ENCODE results near the gene PLRG1.

Gene PLRG1

GRCh38 chr4:154559141-154559493 lies 8.9 kb upstream of the PLRG1 start:
- no peaks in the 10 kb centered on the region for H3K9me3 ChIP-seq (ENCODE audit: control insufficient read depth, low read length)
- no peaks in the 10 kb centered on the region for H3K36me3 ChIP-seq (ENCODE audit: control insufficient read depth, insufficient read depth, low read length)
- H3K4me1 ChIP-seq (ENCODE audit: control insufficient read depth, insufficient read depth, low read length, poor library complexity, severe bottlenecking): no peaks in the 10 kb centered on the region
- no peak overlapping the region for H3K4me3 ChIP-seq (ENCODE audit: extremely low read depth, insufficient read depth, low read length, poor library complexity, severe bottlenecking)
- no peak overlapping the region for H3K27ac ChIP-seq (ENCODE audit: low read depth, low read length, severe bottlenecking)
- WGBS, 2 experiments (ENCODE audit: insufficient coverage in 2 of 2): no CpG with 5 or more reads among the region's 1 CpG

GRCh38 chr4:154551872-154552686 lies 1.9 kb upstream of the PLRG1 start:
- WGBS, 2 experiments (ENCODE audit: insufficient coverage in 2 of 2): 20% methylated on average over 1 of the region's 6 CpGs; no CpG with 5 or more reads in 1 of the 2 experiments
- Histone ChIP-seq H3K4me1 (ENCODE audit: control insufficient read depth, insufficient read depth, low read length, poor library complexity, severe bottlenecking) (no peaks in the 10 kb centered on the region), H3K9me3 (ENCODE audit: control insufficient read depth, low read length) (no peaks in the 10 kb centered on the region), H3K4me3 (ENCODE audit: extremely low read depth, insufficient read depth, low read length, poor library complexity, severe bottlenecking) (no peak overlapping the region), H3K36me3 (ENCODE audit: control insufficient read depth, insufficient read depth, low read length) (peaks cover 6% of the 10 kb centered on the region), H3K27ac (ENCODE audit: low read depth, low read length, severe bottlenecking) (no peak overlapping the region)

GRCh38 chr4:154545689-154546088 lies 4.5 kb downstream of the PLRG1 start:
- no peak overlapping the region for H3K27ac ChIP-seq (ENCODE audit: low read depth, low read length, severe bottlenecking)
- WGBS, 2 experiments (ENCODE audit: insufficient coverage in 2 of 2): 93 to 100% methylated on average over 2 to 3 of the region's 4 CpGs
- H3K4me3 ChIP-seq (ENCODE audit: extremely low read depth, insufficient read depth, low read length, poor library complexity, severe bottlenecking): no peak overlapping the region
- no peaks in the 10 kb centered on the region for H3K9me3 ChIP-seq (ENCODE audit: control insufficient read depth, low read length)
- H3K4me1 ChIP-seq (ENCODE audit: control insufficient read depth, insufficient read depth, low read length, poor library complexity, severe bottlenecking): no peaks in the 10 kb centered on the region
- H3K36me3 ChIP-seq (ENCODE audit: control insufficient read depth, insufficient read depth, low read length): peaks cover 48% of the 10 kb centered on the region

- H3K36me3 ChIP-seq (ENCODE audit: control insufficient read depth, insufficient read depth, low read length): peaks cover 70% of the 10 kb centered on the region
- no peak overlapping the region for H3K4me3 ChIP-seq (ENCODE audit: extremely low read depth, insufficient read depth, low read length, poor library complexity, severe bottlenecking)
- 96 to 100% methylated on average over 2 of the region's 4 CpGs for WGBS, 2 experiments (ENCODE audit: insufficient coverage in 2 of 2)
- H3K4me1 ChIP-seq (ENCODE audit: control insufficient read depth, insufficient read depth, low read length, poor library complexity, severe bottlenecking): no peaks in the 10 kb centered on the region
- H3K9me3 ChIP-seq (ENCODE audit: control insufficient read depth, low read length): no peaks in the 10 kb centered on the region
- no peak overlapping the region for H3K27ac ChIP-seq (ENCODE audit: low read depth, low read length, severe bottlenecking)
Observed at GRCh38 chr4:154542271-154542879, 7.8 kb downstream of the PLRG1 start.

- no peak overlapping the region for H3K4me3 ChIP-seq (ENCODE audit: extremely low read depth, insufficient read depth, low read length, poor library complexity, severe bottlenecking)
- 83% methylated on average over 1 of the region's 1 CpG; no CpG with 5 or more reads in 1 of the 2 experiments for WGBS, 2 experiments (ENCODE audit: insufficient coverage in 2 of 2)
- no peak overlapping the region for H3K27ac ChIP-seq (ENCODE audit: low read depth, low read length, severe bottlenecking)
- H3K36me3 ChIP-seq (ENCODE audit: control insufficient read depth, insufficient read depth, low read length): peaks cover 24% of the 10 kb centered on the region
- H3K9me3 ChIP-seq (ENCODE audit: control insufficient read depth, low read length): no peaks in the 10 kb centered on the region
- H3K4me1 ChIP-seq (ENCODE audit: control insufficient read depth, insufficient read depth, low read length, poor library complexity, severe bottlenecking): no peaks in the 10 kb centered on the region
Observed at GRCh38 chr4:154534296-154534695, 15.9 kb downstream of the PLRG1 start.

GRCh38 chr4:154529728-154530519 lies 20.3 kb downstream of the PLRG1 start:
- Histone ChIP-seq H3K9me3 (ENCODE audit: control insufficient read depth, low read length) (no peaks in the 10 kb centered on the region), H3K36me3 (ENCODE audit: control insufficient read depth, insufficient read depth, low read length) (no peaks in the 10 kb centered on the region), H3K27ac (ENCODE audit: low read depth, low read length, severe bottlenecking) (no peak overlapping the region), H3K4me3 (ENCODE audit: extremely low read depth, insufficient read depth, low read length, poor library complexity, severe bottlenecking) (no peak overlapping the region), H3K4me1 (ENCODE audit: control insufficient read depth, insufficient read depth, low read length, poor library complexity, severe bottlenecking) (no peaks in the 10 kb centered on the region)
- 96 to 100% methylated on average over 2 to 4 of the region's 4 CpGs for WGBS, 2 experiments (ENCODE audit: insufficient coverage in 2 of 2)

- 80 to 95% methylated on average over 1 to 2 of the region's 2 CpGs for WGBS, 2 experiments (ENCODE audit: insufficient coverage in 2 of 2)
- Histone ChIP-seq H3K4me1 (ENCODE audit: control insufficient read depth, insufficient read depth, low read length, poor library complexity, severe bottlenecking) (no peaks in the 10 kb centered on the region), H3K9me3 (ENCODE audit: control insufficient read depth, low read length) (no peaks in the 10 kb centered on the region), H3K27ac (ENCODE audit: low read depth, low read length, severe bottlenecking) (no peak overlapping the region), H3K4me3 (ENCODE audit: extremely low read depth, insufficient read depth, low read length, poor library complexity, severe bottlenecking) (no peak overlapping the region), H3K36me3 (ENCODE audit: control insufficient read depth, insufficient read depth, low read length) (no peaks in the 10 kb centered on the region)
Observed at GRCh38 chr4:154528869-154529268, 21.3 kb downstream of the PLRG1 start.

GRCh38 chr4:154527308-154527707 lies 22.9 kb downstream of the PLRG1 start:
- H3K27ac ChIP-seq (ENCODE audit: low read depth, low read length, severe bottlenecking): no peak overlapping the region
- H3K4me1 ChIP-seq (ENCODE audit: control insufficient read depth, insufficient read depth, low read length, poor library complexity, severe bottlenecking): no peaks in the 10 kb centered on the region
- WGBS, 2 experiments (ENCODE audit: insufficient coverage in 2 of 2): 100% methylated on average over 4 of the region's 4 CpGs; no CpG with 5 or more reads in 1 of the 2 experiments
- no peaks in the 10 kb centered on the region for H3K36me3 ChIP-seq (ENCODE audit: control insufficient read depth, insufficient read depth, low read length)
- no peaks in the 10 kb centered on the region for H3K9me3 ChIP-seq (ENCODE audit: control insufficient read depth, low read length)
- H3K4me3 ChIP-seq (ENCODE audit: extremely low read depth, insufficient read depth, low read length, poor library complexity, severe bottlenecking): no peak overlapping the region

- H3K4me1 ChIP-seq (ENCODE audit: control insufficient read depth, insufficient read depth, low read length, poor library complexity, severe bottlenecking): no peaks in the 10 kb centered on the region
- no peak overlapping the region for H3K27ac ChIP-seq (ENCODE audit: low read depth, low read length, severe bottlenecking)
- H3K9me3 ChIP-seq (ENCODE audit: control insufficient read depth, low read length): no peaks in the 10 kb centered on the region
- H3K36me3 ChIP-seq (ENCODE audit: control insufficient read depth, insufficient read depth, low read length): no peaks in the 10 kb centered on the region
- 88% methylated on average over 2 of the region's 2 CpGs; no CpG with 5 or more reads in 1 of the 2 experiments for WGBS, 2 experiments (ENCODE audit: insufficient coverage in 2 of 2)
- no peak overlapping the region for H3K4me3 ChIP-seq (ENCODE audit: extremely low read depth, insufficient read depth, low read length, poor library complexity, severe bottlenecking)
Observed at GRCh38 chr4:154526151-154526550, 24.0 kb downstream of the PLRG1 start.

GRCh38 chr4:154521607-154522006 lies 28.6 kb downstream of the PLRG1 start:
- no peaks in the 10 kb centered on the region for H3K36me3 ChIP-seq (ENCODE audit: control insufficient read depth, insufficient read depth, low read length)
- no peak overlapping the region for H3K4me3 ChIP-seq (ENCODE audit: extremely low read depth, insufficient read depth, low read length, poor library complexity, severe bottlenecking)
- H3K27ac ChIP-seq (ENCODE audit: low read depth, low read length, severe bottlenecking): no peak overlapping the region
- H3K9me3 ChIP-seq (ENCODE audit: control insufficient read depth, low read length): no peaks in the 10 kb centered on the region
- no peaks in the 10 kb centered on the region for H3K4me1 ChIP-seq (ENCODE audit: control insufficient read depth, insufficient read depth, low read length, poor library complexity, severe bottlenecking)

All from mesodermal cell (in vitro differentiated cells).